Choroid plexus epithelial cell (primary cell): Measurements from ENCODE around the gene ANKRD34B.

Experiments used
- DNase-seq: peaks from one replicate; pipeline ENCODE4 v3.0.0-alpha.2; 2010; ENCODE audit warnings: low read depth
- H3K4me3 ChIP-seq: 2 replicates; pipeline ENCODE4 v1.5.1; 2011; ENCODE audit warnings: low read depth, mild to moderate bottlenecking, control low read depth, low read length, moderate library complexity
- CTCF ChIP-seq: conservative IDR thresholded peaks from 2 replicates; pipeline ENCODE4 v1.5.1; 2011; ENCODE audit warnings: low read depth, mild to moderate bottlenecking, control low read depth, inconsistent platforms, low read length, moderate library complexity

Gene ANKRD34B

GRCh38 chr5:80569961-80570786 lies at the start of gene ANKRD34B:
TSS of gene ANKRD34B (minus strand) at chr5:80570280. CDS start at chr5:80560019, 10,261 bp downstream.
- DNase-seq, result peak; percentile 10
- H3K4me3 ChIP-seq, result peak within 1 kb of the TSS; percentile 39
- no peak for TF ChIP-seq CTCF

DNA sequence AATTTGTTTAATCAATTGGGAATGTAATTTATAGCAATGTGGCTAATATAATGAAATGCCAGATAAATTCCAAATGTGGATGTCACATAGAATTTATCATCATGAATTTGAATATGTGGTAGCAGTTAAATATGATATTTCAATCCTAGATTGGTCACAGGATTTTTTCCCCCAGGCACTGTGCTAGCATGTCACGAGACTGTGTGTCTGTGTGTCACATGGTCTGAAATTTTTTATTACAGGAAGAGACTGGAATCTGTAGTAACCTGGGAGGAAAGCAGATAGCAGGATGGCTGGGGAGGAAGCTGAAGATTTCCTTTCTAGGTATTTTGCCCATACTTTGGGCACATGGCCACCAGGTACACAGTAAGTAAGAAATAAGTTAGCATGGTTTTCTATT lies 49.0 kb upstream of the ANKRD34B start:
- no peak for DNase-seq
- TF ChIP-seq CTCF, result no peak
- H3K4me3 ChIP-seq, result no peak overlapping the region

- no peak for DNase-seq
- no peak overlapping the region for H3K4me3 ChIP-seq
- TF ChIP-seq CTCF, result no peak
Observed at GRCh38 chr5:80618438-80618837, 48.4 kb upstream of the ANKRD34B start.

DNA sequence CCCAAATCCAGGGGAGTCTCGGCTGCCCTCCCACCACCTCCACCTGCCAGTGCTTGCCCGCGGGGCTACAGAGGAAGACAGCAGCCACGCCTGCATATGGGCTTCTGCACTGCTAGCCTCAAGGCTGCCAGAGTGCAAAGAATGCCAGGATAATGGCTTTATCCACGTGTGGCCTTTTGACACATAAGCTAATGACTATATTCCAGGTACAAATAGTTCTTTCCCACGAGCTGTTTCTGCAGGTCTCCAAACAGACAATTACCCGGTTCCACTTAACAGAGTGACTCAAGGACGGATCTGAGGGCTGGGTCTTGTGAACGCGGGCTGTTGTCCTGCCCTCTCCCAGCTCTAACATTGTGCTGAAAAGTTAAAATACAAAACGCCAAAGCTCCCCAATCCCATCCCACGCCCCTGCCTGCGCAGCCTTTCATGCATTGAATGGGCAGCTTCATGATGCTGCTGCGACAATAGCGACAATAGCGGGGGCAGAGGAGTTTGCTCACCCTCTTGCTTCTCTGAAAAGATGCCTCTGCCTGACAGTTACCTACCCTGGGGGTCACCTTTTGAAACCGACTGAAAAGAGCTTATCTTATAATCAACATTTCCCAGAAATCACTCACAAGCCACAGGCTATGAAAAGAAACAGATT lies 45.3 kb upstream of the ANKRD34B start:
- H3K4me3 ChIP-seq, result no peak overlapping the region
- TF ChIP-seq CTCF, result no peak
- no peak for DNase-seq

DNA sequence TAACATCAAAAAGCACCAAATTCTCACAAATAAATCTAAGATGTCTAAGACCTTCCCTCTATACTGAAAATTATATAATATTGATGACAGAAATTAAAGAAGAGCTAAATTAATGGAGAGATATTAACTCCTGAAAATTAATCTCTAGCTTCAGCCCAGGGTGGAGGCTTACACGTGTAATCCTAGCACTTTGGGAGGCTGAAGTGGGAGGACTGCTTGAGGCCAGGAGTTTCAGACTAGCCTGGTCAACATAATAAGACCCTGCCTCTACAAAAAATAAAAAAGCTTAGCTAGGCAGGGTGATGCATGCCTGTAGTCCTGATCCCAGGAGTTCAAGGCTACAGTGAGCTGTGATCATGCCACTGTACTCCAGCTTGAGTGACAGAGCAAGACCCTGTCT lies 39.6 kb upstream of the ANKRD34B start:
- H3K4me3 ChIP-seq, result no peak overlapping the region
- no peak for TF ChIP-seq CTCF
- DNase-seq, result no peak

GRCh38 chr5:80608731-80609130 lies 38.7 kb upstream of the ANKRD34B start:
- no peak for DNase-seq
- no peak overlapping the region for H3K4me3 ChIP-seq
- no peak for TF ChIP-seq CTCF

GRCh38 chr5:80607832-80608231 lies 37.8 kb upstream of the ANKRD34B start:
- no peak for DNase-seq
- no peak overlapping the region for H3K4me3 ChIP-seq
- TF ChIP-seq CTCF, result no peak
